Osteoblast (primary cell): ENCODE data around the gene PIK3IP1. TPM values are rescaled to one million over a fixed set of nuclear protein-coding genes. Genes with fewer than 3 reads are reported as not detected.

Experiments used
- DNase-seq: peaks from one replicate; pipeline ENCODE4 v3.0.0; 2011; ENCODE audit warnings: low spot score, mixed read lengths; ENCODE audit not compliant: insufficient read length; ENCODE audit errors: missing footprints
- H2AFZ ChIP-seq: 2 replicates; pipeline ENCODE4 v1.6.0; 2011; ENCODE audit warnings: mild to moderate bottlenecking, low read length
- H3K27ac ChIP-seq: 2 replicates; pipeline ENCODE4 v1.5.1; 2011; ENCODE audit warnings: mild to moderate bottlenecking, low read depth, low read length, moderate library complexity
- H3K27me3 ChIP-seq: 2 replicates; pipeline ENCODE4 v1.6.0; 2012; ENCODE audit warnings: mild to moderate bottlenecking, control low read depth, inconsistent platforms, low read length, moderate library complexity; ENCODE audit not compliant: insufficient read depth
- H3K36me3 ChIP-seq: 2 replicates; pipeline ENCODE4 v1.5.1; 2011; ENCODE audit warnings: mild to moderate bottlenecking, low read length, control low read depth, moderate library complexity; ENCODE audit not compliant: insufficient read depth
- H3K4me1 ChIP-seq: 2 replicates; pipeline ENCODE4 v1.5.1; 2011; ENCODE audit warnings: mild to moderate bottlenecking, low read length, control low read depth, moderate library complexity; ENCODE audit not compliant: insufficient read depth
- H3K4me2 ChIP-seq: 2 replicates; pipeline ENCODE4 v1.6.0; 2011; ENCODE audit warnings: mild to moderate bottlenecking, low read length; ENCODE audit not compliant: insufficient read depth
- H3K4me3 ChIP-seq: fragments of 200-600 bp; sonication (generic); 3 replicates; pipeline ENCODE4 v1.5.1; 2012; ENCODE audit warnings: mild to moderate bottlenecking, low read length, inconsistent platforms; ENCODE audit not compliant: insufficient read depth
- H3K79me2 ChIP-seq: 2 replicates; pipeline ENCODE4 v1.6.0; 2012; ENCODE audit warnings: mild to moderate bottlenecking, low read length, control low read depth, inconsistent platforms; ENCODE audit not compliant: insufficient read depth
- H3K9me3 ChIP-seq: 2 replicates; pipeline ENCODE4 v1.5.1; 2011; ENCODE audit warnings: low read depth, low read length, control low read depth
- H4K20me1 ChIP-seq: 2 replicates; pipeline ENCODE4 v1.6.0; 2012; ENCODE audit warnings: mild to moderate bottlenecking, low read length, control low read depth; ENCODE audit not compliant: insufficient read depth
- CTCF ChIP-seq: IDR thresholded peaks from 2 replicates; pipeline ENCODE4 v1.5.1; 2011; ENCODE audit warnings: mild to moderate bottlenecking, low read depth, low read length, moderate library complexity; ENCODE audit errors: extremely low read depth
- total RNA-seq: library from RNA; depleted of rRNA; stranded (reverse); fragments of >200 nt; gene quantifications from 2 replicates; pipeline ENCODE4 v1.2.3, GENCODE V29; 2012

Gene PIK3IP1
- total RNA-seq, 1 donor: 31.5 TPM

DNA sequence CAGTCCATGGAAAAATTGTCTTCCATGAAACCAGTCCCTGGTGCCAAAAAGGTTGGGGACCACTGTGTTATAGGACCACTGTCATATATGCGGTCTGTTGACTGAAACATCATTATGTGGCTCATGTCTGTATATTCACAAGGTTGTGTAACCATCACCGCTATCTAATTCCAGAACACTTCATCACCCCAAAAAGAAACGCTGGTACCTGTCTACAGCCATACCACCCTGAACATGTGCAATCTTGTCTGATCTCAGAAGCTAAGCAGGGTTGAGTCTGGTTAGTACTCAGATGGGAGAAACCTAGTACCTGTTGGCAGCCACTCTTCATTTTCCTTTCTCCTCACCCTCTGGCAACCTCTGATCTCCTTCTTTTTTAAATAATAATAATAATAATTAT is 12.9 kb upstream of the PIK3IP1 start:
- H3K27me3 ChIP-seq: peaks cover 25% of the 10 kb centered on the region
- H3K9me3 ChIP-seq: no peaks in the 10 kb centered on the region
- H3K4me2 ChIP-seq: no peak overlapping the region
- no peaks in the 10 kb centered on the region for H3K79me2 ChIP-seq
- no peak overlapping the region for H3K4me3 ChIP-seq
- no peak for TF ChIP-seq CTCF
- H3K4me1 ChIP-seq: no peaks in the 10 kb centered on the region
- H3K36me3 ChIP-seq: no peaks in the 10 kb centered on the region
- no peaks in the 10 kb centered on the region for H4K20me1 ChIP-seq
- no peak overlapping the region for H2AFZ ChIP-seq
- H3K27ac ChIP-seq: no peak overlapping the region
- no peak for DNase-seq

DNA sequence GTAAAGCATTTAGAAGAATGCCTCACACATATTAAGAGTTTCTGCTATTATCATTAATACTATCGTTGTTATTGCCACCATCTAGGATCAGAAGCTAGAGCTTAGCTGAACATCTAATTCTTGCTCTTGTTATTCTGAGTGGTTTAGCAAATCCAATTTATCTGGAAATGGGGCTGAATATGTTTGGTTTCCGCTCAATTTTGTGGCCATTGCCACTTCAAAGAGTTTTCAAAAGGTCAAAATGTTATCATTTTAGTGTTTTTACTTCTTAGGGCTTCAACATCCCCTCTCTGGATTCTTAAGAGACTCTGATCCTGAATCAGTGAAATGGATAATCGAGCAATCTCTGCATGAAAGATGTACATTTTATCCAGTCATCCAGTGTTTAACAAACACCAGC is 10.2 kb upstream of the PIK3IP1 start:
- Histone ChIP-seq H3K4me3 (no peak overlapping the region), H3K27ac (no peak overlapping the region), H3K79me2 (no peaks in the 10 kb centered on the region), H2AFZ (no peak overlapping the region), H3K9me3 (no peaks in the 10 kb centered on the region), H3K4me2 (no peak overlapping the region), H3K36me3 (no peaks in the 10 kb centered on the region), H3K27me3 (peaks cover 38% of the 10 kb centered on the region), H3K4me1 (no peaks in the 10 kb centered on the region), H4K20me1 (no peaks in the 10 kb centered on the region)
- no peak for DNase-seq
- no peak for TF ChIP-seq CTCF

DNA sequence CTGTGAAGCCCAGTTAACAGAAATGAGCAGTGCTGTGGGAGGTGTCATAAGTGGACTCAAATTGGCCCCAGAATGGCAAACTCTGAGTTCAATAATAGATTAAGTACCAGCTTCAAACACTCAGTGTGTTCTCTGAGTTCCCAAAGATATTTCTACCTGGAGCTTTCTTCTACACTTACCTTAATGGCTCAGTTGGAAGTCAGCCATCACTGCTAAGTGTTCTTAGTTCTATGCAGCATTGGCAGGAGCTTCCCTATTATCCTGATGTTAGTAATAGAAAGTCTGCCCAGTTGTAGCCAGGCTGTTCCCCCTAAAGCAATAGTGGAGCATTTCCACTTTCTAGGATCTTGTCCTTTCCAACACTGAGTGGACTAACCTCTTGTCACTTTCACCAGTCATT is 9.7 kb upstream of the PIK3IP1 start:
- no peaks in the 10 kb centered on the region for H4K20me1 ChIP-seq
- TF ChIP-seq CTCF: no peak
- H3K27me3 ChIP-seq: peaks cover 38% of the 10 kb centered on the region
- no peak overlapping the region for H3K4me2 ChIP-seq
- no peaks in the 10 kb centered on the region for H3K79me2 ChIP-seq
- no peaks in the 10 kb centered on the region for H3K4me1 ChIP-seq
- no peaks in the 10 kb centered on the region for H3K9me3 ChIP-seq
- no peak overlapping the region for H3K4me3 ChIP-seq
- H2AFZ ChIP-seq: no peak overlapping the region
- H3K27ac ChIP-seq: no peak overlapping the region
- H3K36me3 ChIP-seq: no peaks in the 10 kb centered on the region
- no peak for DNase-seq

DNA sequence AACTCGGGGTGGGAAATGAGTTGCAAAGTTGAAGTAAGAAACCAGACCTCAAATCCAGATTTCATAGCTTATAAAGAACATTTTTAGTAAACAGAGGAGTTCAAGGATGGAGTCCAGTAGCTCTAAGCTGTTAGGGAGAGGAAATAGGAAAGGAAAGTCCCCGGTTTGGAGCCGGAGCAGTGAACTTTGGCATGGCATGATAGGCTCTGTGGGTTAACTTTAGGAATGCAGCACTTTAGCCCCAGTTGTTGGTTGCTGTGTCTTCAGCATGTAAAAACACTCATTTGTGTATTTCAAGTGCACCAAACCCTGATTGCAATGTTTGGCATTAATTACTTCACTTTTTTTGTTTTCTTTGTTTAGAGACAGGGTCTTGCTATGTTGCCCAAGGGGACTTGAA is 8.6 kb upstream of the PIK3IP1 start:
- Histone ChIP-seq H3K36me3 (no peaks in the 10 kb centered on the region), H3K27me3 (peaks cover 38% of the 10 kb centered on the region), H3K79me2 (no peaks in the 10 kb centered on the region), H4K20me1 (no peaks in the 10 kb centered on the region), H3K4me3 (no peak overlapping the region), H3K27ac (no peak overlapping the region), H3K4me2 (no peak overlapping the region), H2AFZ (no peak overlapping the region), H3K4me1 (peaks cover under 1% of the 10 kb centered on the region), H3K9me3 (no peaks in the 10 kb centered on the region)
- TF ChIP-seq CTCF: no peak
- DNase-seq: no peak
